HG02678 (cell line): ENCODE results near the gene DNAJC25.

Experiments
- ATAC-seq: cut with Tn5 transposase; IDR thresholded peaks from one replicate; pipeline ENCODE4 v1.9.1; 2021; ENCODE audit warnings: mild to moderate bottlenecking, moderate library complexity; ENCODE audit not compliant: unreplicated experiment

DNAJC25 gene

DNA sequence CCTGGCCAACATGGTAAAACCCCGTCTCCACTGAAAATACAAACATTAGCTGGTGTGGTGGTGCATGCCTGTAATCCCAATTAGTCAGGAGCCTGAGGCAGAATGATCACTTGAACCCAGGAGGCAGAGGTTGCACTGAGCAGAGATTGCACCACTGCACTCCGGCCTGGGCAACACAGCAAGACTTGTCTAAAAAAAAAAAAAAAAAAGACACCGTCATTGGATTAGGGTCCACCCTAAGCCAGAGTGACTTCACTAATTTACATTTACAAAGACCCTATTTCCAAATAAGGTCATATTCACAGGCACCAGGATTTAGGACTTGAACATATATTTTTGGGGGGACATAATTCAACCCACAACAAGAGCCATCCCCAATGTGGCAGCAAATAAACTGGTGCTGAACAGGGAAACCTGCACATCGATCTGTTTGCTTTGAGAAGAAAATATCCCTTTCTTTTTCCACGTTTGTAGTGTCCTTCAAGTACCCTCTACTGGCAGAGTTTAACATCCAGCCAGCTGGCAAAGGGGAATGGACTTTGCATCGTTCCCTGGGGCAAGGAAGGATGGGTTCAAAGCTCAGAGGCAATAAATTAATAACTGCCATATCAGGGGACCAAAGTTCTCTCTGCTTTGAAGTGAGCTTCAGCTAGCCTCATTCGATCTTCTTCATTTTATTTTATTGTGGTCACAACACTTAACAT, 3.7 kb upstream of the DNAJC25 start:
- ATAC-seq, result no peak

DNA sequence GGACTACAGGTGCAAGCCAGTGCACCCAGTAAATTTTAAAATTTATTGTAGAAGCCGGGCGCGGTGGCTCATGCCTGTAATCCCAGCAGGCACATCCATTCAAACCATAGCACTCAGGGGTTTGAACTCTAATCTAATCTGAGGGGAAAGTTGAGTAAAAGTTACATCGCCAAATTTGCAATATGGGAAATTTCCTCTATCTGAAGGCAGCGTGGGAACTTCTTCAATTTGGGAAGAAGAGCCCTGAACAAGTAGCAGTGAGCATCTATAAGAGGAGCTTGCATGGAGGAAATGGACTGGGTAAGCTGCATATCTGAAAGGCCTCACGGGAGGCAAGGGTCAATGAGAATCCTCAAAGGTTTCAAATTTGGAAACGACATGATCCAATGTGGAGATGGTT, 2.7 kb upstream of the DNAJC25 start:
- ATAC-seq, result no peak

DNA sequence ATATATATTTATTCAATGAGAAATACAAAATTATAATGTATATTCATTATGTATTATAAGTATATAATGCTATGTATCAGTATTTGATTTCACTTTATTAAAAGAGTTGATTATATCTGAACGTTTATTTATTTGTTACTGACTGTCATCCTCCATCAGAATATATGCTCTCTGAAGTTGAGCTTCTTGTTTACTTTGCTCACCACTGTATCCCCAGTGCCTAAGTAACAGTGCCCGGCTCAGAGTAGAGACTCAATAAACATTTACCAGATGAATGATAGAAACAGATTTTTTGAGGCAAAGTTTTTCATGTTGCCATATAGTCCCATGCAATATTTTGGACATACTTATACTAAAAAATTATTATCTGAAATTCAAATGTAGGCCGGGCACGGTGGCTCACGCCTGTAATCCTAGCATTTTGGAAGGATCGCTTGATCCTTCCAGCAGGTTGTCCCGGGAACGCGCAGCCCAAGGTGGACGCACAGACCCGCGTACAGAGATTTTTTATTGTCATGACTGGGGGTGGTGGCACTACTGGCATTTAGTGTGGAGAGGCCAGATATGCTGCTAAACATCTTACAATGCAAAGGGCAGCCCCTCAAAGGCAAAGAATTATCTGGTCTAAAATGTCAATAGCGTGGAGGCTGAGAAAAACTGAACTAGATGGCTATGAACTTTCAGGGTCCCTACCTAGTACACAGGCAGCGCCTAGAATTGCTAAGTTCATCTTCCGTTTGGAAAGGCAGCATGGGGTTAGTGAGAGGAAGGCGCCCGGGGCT, 761 bp upstream of the DNAJC25 start:
- peak; percentile 23 for ATAC-seq

DNA sequence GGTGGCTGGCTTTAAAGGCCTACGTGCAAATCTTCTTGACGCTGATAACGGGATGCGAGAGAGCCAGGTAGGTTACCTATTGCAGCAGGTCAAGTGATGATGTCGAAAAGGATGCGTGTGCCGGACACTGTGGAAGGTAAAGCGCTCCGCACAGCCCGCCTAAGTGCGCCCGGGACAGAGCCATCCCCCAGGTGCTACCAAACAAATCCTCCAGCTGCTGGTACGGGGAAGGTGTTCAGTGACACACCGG, 245 bp upstream of the DNAJC25 start:
- ATAC-seq, result no peak

DNA sequence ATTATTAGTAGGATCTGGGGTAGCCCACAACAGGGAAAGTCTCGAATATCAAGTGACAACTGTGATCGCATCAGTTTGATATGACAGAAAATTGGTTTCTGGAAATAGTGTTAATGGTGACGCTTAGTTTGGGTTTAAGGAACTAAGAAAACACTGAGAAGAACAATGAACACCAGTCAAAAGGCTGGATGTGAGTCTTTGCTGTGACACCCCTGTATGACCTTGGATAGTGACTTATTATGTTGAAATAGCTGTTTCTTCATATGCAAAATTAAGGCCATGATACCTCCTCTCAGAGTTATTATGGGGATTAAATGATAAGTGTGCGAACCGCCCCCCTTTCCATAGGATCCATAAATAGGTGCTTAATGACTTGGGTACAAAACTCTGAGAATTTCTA, 926 bp downstream of the DNAJC25 start:
- ATAC-seq, result no peak

DNA sequence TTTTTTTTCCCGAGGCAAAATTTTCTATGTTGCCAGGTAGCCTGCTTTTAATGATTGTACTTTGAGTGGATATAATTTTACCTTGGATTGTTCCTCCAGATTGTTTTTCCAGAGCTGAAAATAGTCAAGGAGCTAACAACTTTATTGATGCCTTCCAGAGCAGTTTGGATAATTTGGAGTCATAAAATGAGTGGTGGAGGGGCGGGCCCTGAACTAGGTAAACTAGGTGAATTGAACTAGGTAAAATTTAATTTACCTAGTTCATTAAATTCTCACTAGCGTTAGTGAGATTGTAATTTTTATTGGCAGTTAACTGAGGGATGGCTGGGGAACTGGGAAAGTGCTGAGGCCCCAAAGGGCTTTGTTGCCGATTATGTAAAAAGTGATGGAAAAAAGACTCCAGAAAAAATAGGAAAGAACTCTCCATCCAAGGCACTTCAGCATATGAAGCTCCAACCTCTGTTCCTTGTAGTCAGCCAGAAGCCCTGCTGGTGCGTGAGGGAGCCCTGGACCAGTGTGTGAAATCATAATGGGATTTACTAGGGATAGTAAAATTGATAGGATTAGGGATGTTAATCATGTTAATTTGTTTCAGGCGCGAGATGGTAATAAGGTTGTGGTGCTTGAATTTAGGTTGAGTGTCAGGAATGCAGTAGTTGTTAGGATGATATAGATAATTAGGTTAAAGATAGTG, 1.7 kb downstream of the DNAJC25 start:
- ATAC-seq, result no peak

DNA sequence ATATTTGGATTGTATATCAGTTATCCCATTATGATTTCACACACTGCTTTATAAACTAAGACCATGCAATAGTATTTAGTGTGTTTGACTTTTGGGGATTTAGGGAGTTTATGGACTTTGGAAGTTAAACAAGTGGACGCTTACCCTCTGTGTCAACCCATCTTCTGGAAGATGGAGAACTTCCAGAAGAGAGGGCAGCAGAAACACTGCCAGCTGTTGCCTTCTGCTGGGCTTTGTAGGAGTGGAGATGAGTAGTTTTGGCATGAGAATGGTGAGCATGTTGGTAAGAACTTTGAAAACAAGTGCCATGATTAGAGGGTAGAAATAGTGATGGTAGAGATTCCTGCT, 2.2 kb downstream of the DNAJC25 start:
- no peak for ATAC-seq

DNA sequence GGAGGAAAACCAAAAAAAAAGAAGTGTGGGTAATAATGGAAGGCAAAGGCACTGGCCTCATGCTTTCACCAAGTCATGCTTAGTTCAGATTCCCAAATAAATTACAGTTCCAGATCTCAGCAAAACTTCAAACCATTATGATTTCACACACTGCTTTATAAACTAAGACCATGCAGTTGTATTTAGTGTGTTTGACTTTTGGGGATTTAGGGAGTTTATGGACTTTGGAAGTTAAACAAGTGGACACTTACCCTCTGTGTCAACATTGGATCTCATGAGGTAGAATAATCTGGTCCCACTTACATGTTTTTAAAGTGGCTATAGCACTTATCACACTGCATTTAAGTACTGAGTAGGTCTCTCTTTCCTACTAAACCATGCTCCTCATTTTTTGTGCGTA, 3.7 kb downstream of the DNAJC25 start:
- no peak for ATAC-seq

DNA sequence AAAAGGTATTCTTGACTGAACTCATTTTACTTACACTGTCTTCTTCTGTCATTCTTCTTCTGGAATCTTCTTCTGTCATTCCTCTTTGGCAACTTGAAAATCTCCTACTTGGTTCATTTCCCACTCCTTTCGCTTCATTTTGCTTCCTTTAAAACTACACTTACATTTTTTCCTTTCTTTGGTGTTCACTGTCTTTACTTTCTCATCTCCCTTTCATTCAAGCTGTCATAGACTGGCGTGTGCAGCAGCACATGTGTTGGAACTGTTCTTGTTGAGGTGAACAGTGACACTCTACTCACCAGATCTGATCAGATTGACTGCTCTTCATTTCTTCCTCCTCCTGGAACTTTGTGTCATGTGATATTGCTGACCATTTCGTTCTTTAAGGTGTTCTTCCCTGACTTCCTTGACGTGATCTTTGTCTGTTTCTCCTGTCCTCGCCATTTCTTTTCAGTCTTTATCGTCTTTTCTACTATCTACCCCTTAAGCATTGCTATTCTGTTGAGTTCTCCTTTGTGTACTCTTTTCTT, 6.4 kb downstream of the DNAJC25 start:
- ATAC-seq, result no peak

DNA sequence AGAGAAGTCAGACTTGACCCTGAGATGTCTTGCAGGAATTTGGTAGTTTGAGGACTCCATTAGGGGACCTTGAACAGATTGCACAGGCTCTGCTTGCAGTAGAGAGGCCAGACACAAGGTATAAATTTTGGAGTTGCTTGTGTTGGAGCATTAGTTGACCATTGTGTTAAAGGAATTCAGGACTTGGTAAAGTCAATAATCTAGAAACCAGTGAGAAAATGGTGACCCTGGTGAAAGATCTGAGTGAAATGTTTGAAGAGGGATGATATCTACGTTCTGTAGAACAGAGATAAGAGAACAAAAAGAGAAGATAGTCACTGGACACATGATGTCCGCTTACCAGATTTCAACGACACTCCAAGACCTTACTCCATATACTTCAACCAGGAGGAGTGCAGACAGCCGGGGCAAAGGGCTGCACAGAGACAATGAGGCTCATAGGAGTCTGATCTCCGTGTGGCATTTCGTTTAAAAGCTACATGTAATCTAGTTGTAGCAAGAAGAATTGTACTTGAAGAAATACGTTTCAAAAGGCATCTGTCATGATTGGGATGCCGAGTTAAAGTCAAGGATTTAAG, 13.2 kb downstream of the DNAJC25 start:
- no peak for ATAC-seq

DNA sequence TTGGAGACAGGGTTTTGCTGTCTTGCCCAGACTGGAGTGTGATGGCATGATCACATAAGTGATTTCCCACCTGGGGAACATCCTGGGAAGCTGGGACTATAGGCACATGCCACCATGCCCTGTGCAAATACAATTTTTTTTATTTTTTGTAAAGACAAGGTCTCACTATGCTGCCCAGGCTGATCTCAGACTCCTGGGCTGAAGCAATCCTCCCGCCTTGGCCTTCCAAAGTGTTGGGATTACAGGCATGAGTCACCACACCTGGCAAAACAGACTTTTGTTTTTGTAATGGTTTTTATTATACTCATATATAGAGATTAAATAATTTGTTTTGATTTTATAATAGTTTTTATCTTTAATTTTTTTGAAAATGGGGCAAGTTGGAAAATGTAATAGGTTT, 14.7 kb downstream of the DNAJC25 start:
- ATAC-seq, result no peak

DNA sequence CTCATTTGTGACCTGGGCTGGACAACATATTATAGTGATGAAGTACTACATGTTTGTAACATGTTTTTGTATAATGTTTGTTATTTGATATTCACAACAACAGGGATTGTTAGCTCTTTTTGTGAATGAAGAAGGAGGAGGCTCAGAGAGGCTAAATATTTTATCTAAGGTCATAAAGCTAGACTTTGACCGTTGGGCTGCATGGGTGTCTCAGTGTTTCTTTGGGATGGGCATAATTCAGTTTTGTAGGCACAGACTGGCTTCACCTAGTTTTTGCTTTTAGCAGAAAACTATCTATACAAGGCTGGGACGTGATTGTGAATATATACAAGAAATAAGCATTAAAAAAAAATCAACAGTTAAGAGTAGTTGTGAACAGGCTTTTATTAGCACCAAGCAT, 15.3 kb downstream of the DNAJC25 start:
- no peak for ATAC-seq

DNA sequence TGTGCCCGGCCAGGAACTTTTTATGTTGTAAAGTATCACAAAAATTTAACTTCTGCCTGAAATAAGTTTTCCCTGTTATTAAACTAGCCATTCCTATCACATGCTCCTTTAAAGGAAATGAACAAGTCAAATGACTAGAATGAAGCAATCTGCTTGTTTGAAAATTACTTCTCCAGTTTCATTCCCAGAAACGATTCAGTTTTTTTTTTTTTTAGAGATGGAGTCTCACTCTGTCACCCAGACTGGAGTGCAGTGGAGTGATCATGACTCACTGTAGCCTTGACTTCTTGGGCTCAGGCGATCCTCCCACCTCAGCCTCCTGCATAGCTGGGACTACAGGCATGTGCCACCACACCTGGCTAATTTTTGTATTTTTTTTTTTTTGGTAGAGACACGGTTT, 16.9 kb downstream of the DNAJC25 start:
- no peak for ATAC-seq

DNA sequence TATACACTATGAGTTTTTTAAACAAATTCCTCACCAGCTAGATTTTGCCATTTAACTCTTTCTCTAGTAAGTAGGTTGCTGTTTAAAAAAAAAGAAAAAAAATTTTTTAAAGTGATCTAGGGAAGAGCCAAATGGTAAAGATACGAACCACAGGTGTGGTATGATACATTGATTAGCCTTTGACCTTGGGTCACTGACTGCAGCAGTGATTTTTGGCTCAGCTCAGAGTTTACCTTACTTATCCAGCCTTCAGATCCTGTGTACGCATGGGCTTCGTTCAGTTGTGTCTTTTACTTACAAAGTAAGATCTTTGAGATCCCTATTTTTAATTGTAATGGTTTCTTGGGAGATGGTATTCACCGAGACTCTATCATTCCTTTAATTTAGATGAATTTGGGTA, 17.9 kb downstream of the DNAJC25 start:
- ATAC-seq, result no peak

DNA sequence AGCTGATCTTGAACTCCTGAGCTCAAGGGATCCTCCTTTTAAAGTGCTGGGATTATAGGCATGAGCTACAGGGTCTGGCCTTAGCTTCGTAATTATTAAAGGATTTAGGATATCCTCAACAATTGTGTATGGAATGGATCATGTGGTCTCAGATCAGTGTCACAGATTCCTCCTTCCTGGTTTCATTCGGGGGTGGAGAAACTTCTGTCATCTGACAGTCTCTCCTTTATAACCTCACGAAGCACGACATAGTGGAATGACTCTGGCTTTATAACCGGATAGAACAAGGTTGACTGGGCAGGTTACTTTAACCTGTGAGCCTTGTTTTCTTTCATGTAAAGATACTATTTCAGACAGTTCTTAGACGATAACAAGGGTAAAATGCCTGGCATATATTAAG, 25.9 kb downstream of the DNAJC25 start:
- no peak for ATAC-seq

DNA sequence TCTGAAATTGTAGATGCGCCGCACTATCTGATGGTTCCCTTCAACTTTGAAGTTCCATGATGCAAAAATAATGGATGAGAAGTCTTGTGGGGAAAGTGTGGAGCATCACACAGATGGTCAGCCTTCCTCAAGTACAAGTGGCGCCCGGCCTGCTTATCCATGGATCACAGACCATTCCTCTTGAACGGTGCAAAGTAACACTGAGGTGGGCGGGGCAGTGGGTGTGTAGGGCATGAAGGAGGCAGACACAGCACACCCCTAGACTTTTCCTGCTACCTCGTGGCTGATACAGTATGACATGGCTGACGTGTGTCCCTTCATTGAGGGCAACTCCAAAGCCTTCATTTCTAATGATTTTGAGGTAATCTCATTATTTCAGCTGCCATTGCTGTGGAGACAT, 27.8 kb downstream of the DNAJC25 start:
- ATAC-seq, result no peak

DNA sequence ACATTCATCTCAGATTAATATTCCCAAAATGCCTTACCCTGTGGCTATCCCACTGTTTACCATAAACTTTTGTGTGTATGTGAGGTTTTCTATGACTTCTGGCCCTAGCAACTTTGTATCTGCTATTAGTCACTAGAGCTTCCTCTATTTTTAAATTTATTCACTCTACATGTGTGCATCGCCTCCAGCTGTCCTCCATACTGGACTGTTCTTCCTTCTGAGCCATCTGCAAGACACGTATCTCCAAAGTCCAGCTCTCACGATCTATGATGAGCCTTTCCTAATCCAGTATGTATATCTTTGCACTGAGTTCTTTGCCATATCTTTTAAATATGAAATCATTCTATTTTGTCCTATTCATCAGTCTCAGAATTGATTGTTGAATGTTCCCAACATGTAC, 28.6 kb downstream of the DNAJC25 start:
- no peak for ATAC-seq

DNA sequence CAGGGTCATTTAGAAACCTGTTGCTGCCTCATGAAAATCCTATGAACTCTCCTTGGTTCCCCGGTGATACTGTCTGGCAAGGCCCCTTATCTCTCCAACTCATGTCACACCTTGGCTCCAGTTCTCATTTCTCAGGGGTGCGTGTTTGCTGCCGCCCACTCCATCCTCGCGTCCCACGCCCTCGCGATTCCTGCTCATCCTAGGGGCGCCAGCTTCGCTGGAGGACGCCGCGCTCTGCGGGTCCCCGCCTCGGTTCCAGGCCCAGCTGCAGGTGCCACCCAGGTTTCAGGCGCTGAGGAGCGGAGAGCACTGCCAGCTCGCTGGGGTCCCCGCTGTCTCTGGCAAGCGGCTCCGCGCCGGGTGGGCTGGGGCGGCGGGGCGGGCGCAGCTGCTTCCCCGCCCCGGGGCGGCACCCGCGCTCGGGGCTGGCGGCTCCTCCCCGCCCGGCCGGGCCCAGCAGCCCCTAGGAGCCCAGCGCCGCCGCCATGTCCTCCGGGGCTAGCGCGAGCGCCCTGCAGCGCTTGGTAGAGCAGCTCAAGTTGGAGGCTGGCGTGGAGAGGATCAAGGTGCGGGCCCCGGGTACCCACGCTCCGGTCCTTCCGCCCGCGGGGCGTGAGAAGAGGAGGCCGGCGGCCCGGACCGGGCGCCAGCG, 30.1 kb downstream of the DNAJC25 start, which contains the start of gene GNG10:
TSS of gene GNG10 (plus strand) at position 456 of the 652 bp plus-strand sequence. CDS start at position 486, 30 bp downstream.
- ATAC-seq, result peak; percentile 91

DNA sequence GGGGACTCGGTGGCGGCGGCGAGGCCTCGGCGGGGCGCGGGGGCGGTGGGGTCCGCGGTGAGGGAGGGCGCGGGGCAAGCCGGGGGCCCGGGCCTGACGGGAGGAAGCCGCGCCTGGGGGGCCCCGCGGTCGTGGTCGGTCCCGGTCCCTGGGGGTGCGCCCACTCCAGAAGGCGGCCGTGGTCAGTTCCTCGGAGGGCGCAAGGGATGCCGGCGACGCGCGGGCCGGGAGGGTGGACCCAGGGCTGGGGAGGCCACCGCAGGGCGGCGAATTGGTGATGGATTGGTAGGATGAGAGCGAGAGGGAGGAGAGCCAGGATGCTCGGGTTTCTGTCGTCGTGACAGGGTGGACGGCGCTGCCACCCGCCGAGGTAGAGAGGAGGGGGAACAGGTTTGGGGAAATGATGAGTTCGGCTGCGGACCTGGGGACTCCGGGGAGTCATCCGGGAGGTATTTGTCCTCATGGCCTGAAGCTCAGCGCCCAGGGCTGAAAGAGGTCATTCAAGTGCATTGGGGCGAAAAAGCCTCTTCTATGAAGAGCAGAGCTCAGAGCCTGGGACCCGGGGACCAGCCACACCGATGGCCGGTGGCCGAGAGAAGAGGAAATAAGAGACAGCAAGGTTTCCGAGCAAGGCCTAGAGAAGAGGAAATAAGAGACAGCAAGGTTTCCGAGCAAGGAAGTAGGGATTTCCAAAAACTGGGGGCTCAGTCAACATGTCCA, 30.8 kb downstream of the DNAJC25 start:
- ATAC-seq, result peak; percentile 29

DNA sequence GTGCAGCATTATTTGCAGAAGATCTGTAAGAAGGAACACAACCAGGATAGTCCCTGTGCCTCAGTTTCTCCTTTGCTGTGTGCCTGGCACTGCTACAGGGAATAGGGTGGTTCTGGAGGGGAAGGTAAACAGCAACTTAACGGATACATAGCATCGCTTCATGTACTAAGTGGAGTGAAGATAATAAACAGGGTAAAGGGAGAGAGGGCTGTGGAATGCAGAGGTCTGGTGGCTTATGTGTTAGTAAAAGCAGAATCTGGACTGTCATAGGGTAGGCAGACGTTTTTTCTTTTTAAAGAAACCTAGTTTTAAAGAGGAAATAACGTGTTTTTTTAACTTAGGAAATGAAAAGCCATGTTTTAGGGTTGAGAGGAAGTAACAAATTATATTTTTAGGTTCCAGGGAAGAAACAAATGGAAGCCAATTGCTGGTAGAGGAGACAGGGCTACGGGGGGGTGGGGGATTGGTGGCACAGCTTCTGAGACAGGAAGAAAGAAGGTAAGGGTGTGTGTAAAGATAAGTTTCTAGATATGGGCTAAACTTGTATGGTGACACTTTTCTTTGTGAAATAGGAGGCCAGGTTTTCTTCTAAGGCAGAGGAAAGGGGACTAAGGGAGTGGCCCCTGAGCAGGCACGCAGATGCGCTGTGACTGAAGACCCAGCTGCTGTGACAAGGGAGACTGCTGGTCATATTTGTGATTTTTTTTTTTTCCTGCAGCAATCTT, 31.6 kb downstream of the DNAJC25 start:
- peak; percentile 1 for ATAC-seq
